H9 (cell line): Measurements from ENCODE around the gene KRT9. TPM values are rescaled to one million over a fixed set of nuclear protein-coding genes. Genes with fewer than 3 reads are reported as not detected.
"Not testable (repeated sequence)": the region's sequence is repeated elsewhere in the genome, so short reads cannot be mapped to it uniquely, and the experiment has no call there.

ENCODE experiments used
- DNase-seq: peaks from one replicate; pipeline ENCODE4 v3.0.0-alpha.2; 2017
- H2AFZ ChIP-seq: one replicate; pipeline ENCODE4 v1.6.1; 2013; ENCODE audit warnings: mild to moderate bottlenecking, low read length, control low read depth, moderate library complexity
- H2AK5ac ChIP-seq: 2 replicates; pipeline ENCODE4 v1.6.1; 2013; ENCODE audit warnings: low read length, control low read depth, mixed read lengths; ENCODE audit not compliant: insufficient read length
- H2BK120ac ChIP-seq: one replicate; pipeline ENCODE4 v1.6.1; 2013; ENCODE audit warnings: low read depth, mild to moderate bottlenecking, low read length, control low read depth, inconsistent platforms; ENCODE audit not compliant: poor library complexity, severe bottlenecking
- H2BK12ac ChIP-seq: 2 replicates; pipeline ENCODE4 v1.6.1; 2013; ENCODE audit warnings: low read length, control low read depth, mixed read lengths, low read depth; ENCODE audit not compliant: insufficient read length
- H2BK15ac ChIP-seq: 2 replicates; pipeline ENCODE4 v1.6.1; 2013; ENCODE audit warnings: low read depth, low read length, control low read depth
- H2BK20ac ChIP-seq: one replicate; pipeline ENCODE4 v1.6.1; 2013; ENCODE audit warnings: low read depth, mild to moderate bottlenecking, low read length, control low read depth, inconsistent platforms; ENCODE audit not compliant: poor library complexity, severe bottlenecking
- H2BK5ac ChIP-seq: 2 replicates; pipeline ENCODE4 v1.6.1; 2013; ENCODE audit warnings: low read length, control low read depth, mixed read lengths; ENCODE audit not compliant: insufficient read length
- H3K14ac ChIP-seq: 2 replicates; pipeline ENCODE4 v1.6.1; 2013; ENCODE audit warnings: low read length, control low read depth; ENCODE audit not compliant: insufficient read depth
- H3K18ac ChIP-seq: 2 replicates; pipeline ENCODE4 v1.6.1; 2013; ENCODE audit warnings: low read depth, mild to moderate bottlenecking, mixed read lengths, low read length, control low read depth; ENCODE audit not compliant: insufficient read length
- H3K23ac ChIP-seq: 2 replicates; pipeline ENCODE4 v1.6.1; 2013; ENCODE audit warnings: low read length, control low read depth, mixed read lengths, low read depth; ENCODE audit not compliant: insufficient read length
- H3K23me2 ChIP-seq: 2 replicates; pipeline ENCODE4 v1.6.1; 2013; ENCODE audit warnings: low read depth, mild to moderate bottlenecking, mixed read lengths, low read length, control low read depth; ENCODE audit not compliant: insufficient read length, poor library complexity, severe bottlenecking
- H3K27ac ChIP-seq: 2 replicates; pipeline ENCODE4 v1.5.1; 2013; ENCODE audit warnings: low read length, control low read depth, mixed read lengths, low read depth; ENCODE audit not compliant: insufficient read length
- H3K27me3 ChIP-seq: 2 replicates; pipeline ENCODE4 v1.6.1; 2013; ENCODE audit warnings: low read length, control low read depth, inconsistent platforms; ENCODE audit not compliant: insufficient read depth
- H3K4ac ChIP-seq: 2 replicates; pipeline ENCODE4 v1.6.1; 2013; ENCODE audit warnings: low read depth, mild to moderate bottlenecking, control low read depth, inconsistent platforms, low read length, moderate library complexity
- H3K4me1 ChIP-seq: 2 replicates; pipeline ENCODE4 v1.6.1; 2013; ENCODE audit warnings: low read length, control low read depth, inconsistent platforms; ENCODE audit not compliant: insufficient read depth
- H3K4me2 ChIP-seq: 2 replicates; pipeline ENCODE4 v1.6.1; 2013; ENCODE audit warnings: low read length, control low read depth, mixed read lengths; ENCODE audit not compliant: insufficient read length, insufficient read depth
- H3K56ac ChIP-seq: 2 replicates; pipeline ENCODE4 v1.6.1; 2013; ENCODE audit warnings: low read depth, mild to moderate bottlenecking, mixed read lengths, low read length, control low read depth; ENCODE audit not compliant: insufficient read length
- H3K79me1 ChIP-seq: 2 replicates; pipeline ENCODE4 v1.6.1; 2013; ENCODE audit warnings: low read depth, mild to moderate bottlenecking, moderate library complexity, low read length, control low read depth, inconsistent platforms; ENCODE audit not compliant: insufficient read depth, poor library complexity, severe bottlenecking
- H3K79me2 ChIP-seq: 2 replicates; pipeline ENCODE4 v1.6.1; 2013; ENCODE audit warnings: low read length, control low read depth, inconsistent platforms; ENCODE audit not compliant: insufficient read depth
- H3K9ac ChIP-seq: 2 replicates; pipeline ENCODE4 v1.6.1; 2013; ENCODE audit warnings: low read length, control low read depth, mixed read lengths; ENCODE audit not compliant: insufficient read length; ENCODE audit errors: extremely low read depth
- H3K9me3 ChIP-seq: one replicate; pipeline ENCODE4 v1.6.1; 2013; ENCODE audit warnings: low read depth, low read length, inconsistent platforms; ENCODE audit not compliant: control insufficient read depth
- H3T11ph ChIP-seq: one replicate; pipeline ENCODE4 v1.6.1; 2013; ENCODE audit warnings: mild to moderate bottlenecking, low read length, control low read depth, inconsistent platforms
- H4K20me1 ChIP-seq: one replicate; pipeline ENCODE4 v1.6.1; 2013; ENCODE audit not compliant: control insufficient read depth, insufficient read length, insufficient read depth
- H4K5ac ChIP-seq: 2 replicates; pipeline ENCODE4 v1.6.1; 2013; ENCODE audit warnings: low read depth, mild to moderate bottlenecking, mixed read lengths, low read length, control low read depth; ENCODE audit not compliant: insufficient read length
- H4K8ac ChIP-seq: replicated peaks from 2 replicates; pipeline ENCODE4 v1.6.1; 2013; ENCODE audit warnings: low read length, control low read depth, mixed read lengths, low read depth; ENCODE audit not compliant: insufficient read length
- H4K91ac ChIP-seq: 2 replicates; pipeline ENCODE4 v1.6.1; 2013; ENCODE audit warnings: low read depth, mild to moderate bottlenecking, moderate library complexity, mixed read lengths, low read length, control low read depth; ENCODE audit not compliant: insufficient read length
- H3K27ac Mint-ChIP-seq, 3 experiments: 2 replicates in 2 of 3; 3 replicates in 1 of 3; pipeline ENCODE4 v1.8.0; 2020 to 2021; ENCODE audit warnings: mixed read lengths in 3 of 3, mild to moderate bottlenecking in 1 of 3, moderate library complexity in 1 of 3
- H3K27me3 Mint-ChIP-seq: 2 replicates; pipeline ENCODE4 v1.8.0; 2021; ENCODE audit warnings: low read depth, mild to moderate bottlenecking, moderate library complexity, mixed read lengths
- H3K36me3 Mint-ChIP-seq, 3 experiments: 2 replicates in 2 of 3; 3 replicates in 1 of 3; pipeline ENCODE4 v1.8.0; 2020 to 2021; ENCODE audit warnings: low read depth in 3 of 3, mixed read lengths in 3 of 3; ENCODE audit not compliant: insufficient read depth in 1 of 3
- H3K4me1 Mint-ChIP-seq, 2 experiments: 2 replicates each; pipeline ENCODE4 v1.8.0; 2020; ENCODE audit warnings: mixed read lengths in 2 of 2
- H3K4me3 Mint-ChIP-seq, 2 experiments: 2 replicates in 1 of 2; 3 replicates in 1 of 2; pipeline ENCODE4 v1.8.0; 2020 to 2021; ENCODE audit warnings: mild to moderate bottlenecking in 2 of 2, mixed read lengths in 2 of 2, moderate library complexity in 1 of 2
- H3K9me3 Mint-ChIP-seq, 2 experiments: 2 replicates in 1 of 2; 3 replicates in 1 of 2; pipeline ENCODE4 v1.8.0; 2020; ENCODE audit warnings: mild to moderate bottlenecking in 2 of 2, mixed read lengths in 2 of 2, moderate library complexity in 1 of 2
- WGBS: extraction: QIAGEN DNeasy Blood & Tissue Kit; methylation state at CpG from one replicate; pipeline ENCODE4 v1.1.7; 2013; ENCODE audit warnings: missing lambda C conversion rate, low lambda C conversion rate, mixed read lengths; ENCODE audit not compliant: insufficient read length; ENCODE audit errors: extremely low coverage; 5-methylcytosine and 5-hydroxymethylcytosine counted together
- total RNA-seq: library from RNA; stranded (reverse); gene quantifications from 2 replicates; pipeline ENCODE4 v1.2.1, GENCODE V29; 2021
- TF ChIP-seq, protein P1 (sequence below): fragments of 200-600 bp; sonication (generic); conservative IDR thresholded peaks from 3 replicates; pipeline ENCODE4 v1.8.0; 2021; ENCODE audit warnings: antibody characterized with exemption, mild to moderate bottlenecking

The KRT9 gene
- total RNA-seq, 1 experiment from 2014 or later, result not detected

DNA sequence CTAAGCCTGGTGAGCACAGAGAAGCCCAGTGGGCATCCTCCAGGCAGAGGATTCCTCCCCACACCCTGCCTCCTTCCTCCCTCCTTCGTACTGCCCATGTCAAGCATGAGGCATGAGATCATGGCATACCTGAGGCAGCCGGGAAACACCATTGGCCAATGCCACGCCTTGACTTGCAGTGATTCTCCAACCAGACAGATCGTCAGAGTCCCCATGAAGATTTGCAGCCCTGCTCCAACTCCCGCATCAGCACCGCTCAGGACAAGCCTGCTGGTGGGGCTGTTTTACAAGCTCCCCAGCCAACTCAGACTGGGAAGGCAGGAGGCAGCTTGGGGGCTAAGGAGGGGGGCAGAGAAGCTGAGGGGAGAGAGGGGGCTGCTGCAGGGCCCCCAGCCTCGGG lies 43.6 kb upstream of the KRT9 start:
- Histone ChIP-seq H3K23me2 (no peaks in the 10 kb centered on the region), H3K14ac (no peak overlapping the region), H3K79me1 (no peaks in the 10 kb centered on the region), H3K27me3 (no peaks in the 10 kb centered on the region), H3K4ac (no peak overlapping the region), H2AK5ac (no peak overlapping the region), H3K79me2 (no peaks in the 10 kb centered on the region), H3K9me3 (no peaks in the 10 kb centered on the region), H3K18ac (no peak overlapping the region), H3T11ph (no peak overlapping the region), H2BK15ac (no peak overlapping the region), H3K27ac (no peak overlapping the region), H2BK20ac (no peak overlapping the region), H4K20me1 (no peaks in the 10 kb centered on the region), H2AFZ (no peak overlapping the region), H2BK120ac (no peak overlapping the region), H4K8ac (no peak overlapping the region), H3K23ac (no peak overlapping the region), H3K56ac (no peak overlapping the region), H4K91ac (no peak overlapping the region), H2BK12ac (no peak overlapping the region), H3K4me1 (no peaks in the 10 kb centered on the region), H3K4me2 (no peak overlapping the region), H2BK5ac (no peak overlapping the region), H4K5ac (no peak overlapping the region), H3K9ac (no peak overlapping the region)
- H3K27me3 Mint-ChIP-seq, result peaks cover 5% of the 10 kb centered on the region; the same call in 1 of the 2 replicates
- DNase-seq, result peak; percentile 85
- H3K36me3 Mint-ChIP-seq, result no peaks in the 10 kb centered on the region
- WGBS, result no CpG with 5 or more reads among the region's 7 CpGs
- H3K4me3 Mint-ChIP-seq, result no peak overlapping the region
- H3K4me1 Mint-ChIP-seq, result peaks cover 3 to 25% of the 10 kb centered on the region in 2 experiments
- H3K9me3 Mint-ChIP-seq, result no peaks in the 10 kb centered on the region
- H3K27ac Mint-ChIP-seq, result no peak overlapping the region
- TF ChIP-seq, protein P1, sequence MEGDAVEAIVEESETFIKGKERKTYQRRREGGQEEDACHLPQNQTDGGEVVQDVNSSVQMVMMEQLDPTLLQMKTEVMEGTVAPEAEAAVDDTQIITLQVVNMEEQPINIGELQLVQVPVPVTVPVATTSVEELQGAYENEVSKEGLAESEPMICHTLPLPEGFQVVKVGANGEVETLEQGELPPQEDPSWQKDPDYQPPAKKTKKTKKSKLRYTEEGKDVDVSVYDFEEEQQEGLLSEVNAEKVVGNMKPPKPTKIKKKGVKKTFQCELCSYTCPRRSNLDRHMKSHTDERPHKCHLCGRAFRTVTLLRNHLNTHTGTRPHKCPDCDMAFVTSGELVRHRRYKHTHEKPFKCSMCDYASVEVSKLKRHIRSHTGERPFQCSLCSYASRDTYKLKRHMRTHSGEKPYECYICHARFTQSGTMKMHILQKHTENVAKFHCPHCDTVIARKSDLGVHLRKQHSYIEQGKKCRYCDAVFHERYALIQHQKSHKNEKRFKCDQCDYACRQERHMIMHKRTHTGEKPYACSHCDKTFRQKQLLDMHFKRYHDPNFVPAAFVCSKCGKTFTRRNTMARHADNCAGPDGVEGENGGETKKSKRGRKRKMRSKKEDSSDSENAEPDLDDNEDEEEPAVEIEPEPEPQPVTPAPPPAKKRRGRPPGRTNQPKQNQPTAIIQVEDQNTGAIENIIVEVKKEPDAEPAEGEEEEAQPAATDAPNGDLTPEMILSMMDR, result no peak; the same call in 2 of the 3 replicates

DNA sequence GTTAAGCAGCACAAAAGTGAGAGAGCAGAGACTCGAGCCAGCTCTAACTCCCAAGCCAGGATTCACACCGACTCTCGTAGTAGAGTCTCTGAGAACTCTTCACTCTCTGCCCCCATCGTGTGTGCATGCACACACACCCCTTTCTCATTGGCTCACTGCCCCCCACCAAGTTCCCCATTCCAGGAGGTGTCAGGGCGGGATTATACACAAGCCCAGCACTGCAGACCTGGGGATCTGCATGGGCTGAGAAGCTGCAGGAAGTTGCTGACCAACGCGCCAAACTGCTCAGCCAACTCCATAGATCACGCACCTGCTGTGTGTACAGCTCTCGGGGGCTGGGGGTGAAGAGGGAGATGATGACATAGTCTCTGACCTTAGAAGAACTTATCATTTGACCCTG lies 42.9 kb upstream of the KRT9 start:
- not testable (repeated sequence) for H3K23ac ChIP-seq, H3K4ac ChIP-seq, H2AK5ac ChIP-seq, H3K27ac ChIP-seq, H3K4me1 ChIP-seq, H3K23me2 ChIP-seq, DNase-seq, H3K27me3 Mint-ChIP-seq, H2AFZ ChIP-seq, H3K27ac Mint-ChIP-seq, H2BK120ac ChIP-seq, H3K79me2 ChIP-seq, H2BK15ac ChIP-seq, H4K91ac ChIP-seq, H4K8ac ChIP-seq, H4K5ac ChIP-seq, H2BK5ac ChIP-seq, H3K36me3 Mint-ChIP-seq, H3T11ph ChIP-seq, H3K4me2 ChIP-seq, H3K9me3 ChIP-seq, H3K27me3 ChIP-seq, H3K14ac ChIP-seq, H4K20me1 ChIP-seq, H3K18ac ChIP-seq, H3K9me3 Mint-ChIP-seq, H3K56ac ChIP-seq, H3K79me1 ChIP-seq, H2BK20ac ChIP-seq, H3K9ac ChIP-seq, H2BK12ac ChIP-seq, H3K4me3 Mint-ChIP-seq
- WGBS, result no CpG with 5 or more reads among the region's 9 CpGs
- H3K4me1 Mint-ChIP-seq, result peaks cover 5 to 28% of the 10 kb centered on the region in 2 experiments
